ENCODE measurements around the gene RBMS1.

RBMS1 gene

GRCh38 chr2:160328811-160329527, 164.6 kb downstream of the RBMS1 start:
- POLR2A ChIA-PET (ENCODE audit: low non-redundant PET), result no interaction called here
- CTCF ChIA-PET, result interaction anchor here (0.7 to 1.7 kb wide), 3 partner anchors 51 to 735 kb away, joined by 4 to 8 read pairs (median 7); no protein-coding TSS in a partner anchor
- TF ChIP-seq CTCF (conservative IDR thresholded peaks at IDR 0.05; ENCODE audit: low read depth), result no peak

GRCh38 chr2:160326786-160327185, 166.8 kb downstream of the RBMS1 start:
- POLR2A ChIA-PET (ENCODE audit: low non-redundant PET), result no interaction called here
- CTCF ChIA-PET, result interaction anchor here (0.6 kb wide), 1 partner anchor 32 kb away, joined by 3 read pairs; no protein-coding TSS in a partner anchor

More at GRCh38 chr2:160328811-160329527, 164.6 kb downstream of the RBMS1 start:
- no peak overlapping the region for H3K27ac ChIP-seq
- DNase-seq (ENCODE audit: low spot score), result no peak

GRCh38 chr2:160325418-160325817, 168.2 kb downstream of the RBMS1 start:
- no peak overlapping the region for H3K27ac ChIP-seq
- TF ChIP-seq CTCF (conservative IDR thresholded peaks at IDR 0.05; ENCODE audit: low read depth), result no peak
- POLR2A ChIA-PET (ENCODE audit: low non-redundant PET), result no interaction called here
- CTCF ChIA-PET, result interaction anchor here (0.6 to 2.4 kb wide), 5 partner anchors 276 to 753 kb away, joined by 3 to 23 read pairs (median 5); no protein-coding TSS in a partner anchor
- no peak for DNase-seq (ENCODE audit: low spot score)

More at GRCh38 chr2:160326786-160327185, 166.8 kb downstream of the RBMS1 start:
- H3K27ac ChIP-seq, result no peak overlapping the region
- no peak for TF ChIP-seq CTCF (conservative IDR thresholded peaks at IDR 0.05; ENCODE audit: low read depth)
- DNase-seq (ENCODE audit: low spot score), result no peak

- no peak overlapping the region for H3K27ac ChIP-seq
- DNase-seq (ENCODE audit: low spot score), result no peak
- TF ChIP-seq CTCF (conservative IDR thresholded peaks at IDR 0.05; ENCODE audit: low read depth), result no peak
- POLR2A ChIA-PET (ENCODE audit: low non-redundant PET), result no interaction called here
- CTCF ChIA-PET, result interaction anchor here (0.5 to 2.4 kb wide), 12 partner anchors 10 to 680 kb away, joined by 3 to 23 read pairs (median 4); no protein-coding TSS in a partner anchor
Observed at GRCh38 chr2:160324917-160325316, 168.7 kb downstream of the RBMS1 start.

GRCh38 chr2:160324161-160324800, 169.3 kb downstream of the RBMS1 start:
- TF ChIP-seq CTCF (conservative IDR thresholded peaks at IDR 0.05; ENCODE audit: low read depth), result peak; percentile 79
- H3K27ac ChIP-seq, result no peak overlapping the region
- peak; percentile 44 for DNase-seq (ENCODE audit: low spot score)
- POLR2A ChIA-PET (ENCODE audit: low non-redundant PET), result no interaction called here
- CTCF ChIA-PET, result interaction anchor here (0.5 to 2.4 kb wide), 18 partner anchors 9 to 739 kb away, joined by 3 to 23 read pairs (median 4); no protein-coding TSS in a partner anchor

GRCh38 chr2:160322320-160322719, 171.3 kb downstream of the RBMS1 start:
- no peak for DNase-seq (ENCODE audit: low spot score)
- POLR2A ChIA-PET (ENCODE audit: low non-redundant PET), result no interaction called here
- no peak overlapping the region for H3K27ac ChIP-seq
- no peak for TF ChIP-seq CTCF (conservative IDR thresholded peaks at IDR 0.05; ENCODE audit: low read depth)
- CTCF ChIA-PET, result interaction anchor here (0.7 kb wide), 1 partner anchor 175 kb away, joined by 3 read pairs; no protein-coding TSS in a partner anchor

Data from RWPE1 (cell line).